Measurements from ENCODE around the gene TXNDC17.

TXNDC17 gene

GRCh38 chr17:6669479-6670212 lies 28.8 kb downstream of the TXNDC17 start:
- TF ChIP-seq CTCF (IDR thresholded peaks at IDR 0.05): no peak
- Histone ChIP-seq H3K27ac (no peak overlapping the region), H3K27me3 (peaks cover 82% of the 10 kb centered on the region), H3K9me3 (no peaks in the 10 kb centered on the region), H3K4me3 (ENCODE audit: low read depth in 1 of 2, low read length in 1 of 2) (no peak overlapping the region), H3K36me3 (no peaks in the 10 kb centered on the region), H3K4me1 (ENCODE audit: control insufficient read depth in 1 of 2, insufficient read depth in 1 of 2, low read depth in 1 of 2, low read length in 1 of 2) (peaks cover 0 to 2% of the 10 kb centered on the region in 2 experiments)

GRCh38 chr17:6670571-6670970 lies 29.7 kb downstream of the TXNDC17 start:
- H3K27ac ChIP-seq: no peak overlapping the region

GRCh38 chr17:6670999-6671398 lies 30.1 kb downstream of the TXNDC17 start:
- Histone ChIP-seq H3K9me3 (no peaks in the 10 kb centered on the region), H3K27me3 (peaks cover 71% of the 10 kb centered on the region), H3K27ac (no peak overlapping the region), H3K36me3 (no peaks in the 10 kb centered on the region), H3K4me3 (ENCODE audit: low read depth in 1 of 2, low read length in 1 of 2) (no peak overlapping the region), H3K4me1 (ENCODE audit: control insufficient read depth in 1 of 2, insufficient read depth in 1 of 2, low read depth in 1 of 2, low read length in 1 of 2) (peaks cover 0 to 2% of the 10 kb centered on the region in 2 experiments)
- TF ChIP-seq CTCF (IDR thresholded peaks at IDR 0.05): no peak

More at GRCh38 chr17:6670571-6670970, 29.7 kb downstream of the TXNDC17 start:
- no peaks in the 10 kb centered on the region for H3K36me3 ChIP-seq
- peaks cover 73% of the 10 kb centered on the region for H3K27me3 ChIP-seq
- TF ChIP-seq CTCF (IDR thresholded peaks at IDR 0.05): no peak
- H3K9me3 ChIP-seq: no peaks in the 10 kb centered on the region
- H3K4me3 ChIP-seq (ENCODE audit: low read depth in 1 of 2, low read length in 1 of 2): no peak overlapping the region
- peaks cover 0 to 2% of the 10 kb centered on the region in 2 experiments for H3K4me1 ChIP-seq (ENCODE audit: control insufficient read depth in 1 of 2, insufficient read depth in 1 of 2, low read depth in 1 of 2, low read length in 1 of 2)

GRCh38 chr17:6671431-6671830 lies 30.6 kb downstream of the TXNDC17 start:
- no peak overlapping the region for H3K27ac ChIP-seq
- H3K27me3 ChIP-seq: peaks cover 71% of the 10 kb centered on the region
- no peaks in the 10 kb centered on the region for H3K9me3 ChIP-seq
- TF ChIP-seq CTCF (IDR thresholded peaks at IDR 0.05): no peak
- no peak overlapping the region for H3K4me3 ChIP-seq (ENCODE audit: low read depth in 1 of 2, low read length in 1 of 2)
- H3K36me3 ChIP-seq: no peaks in the 10 kb centered on the region
- H3K4me1 ChIP-seq (ENCODE audit: control insufficient read depth in 1 of 2, insufficient read depth in 1 of 2, low read depth in 1 of 2, low read length in 1 of 2): no peaks in the 10 kb centered on the region

- H3K4me1 ChIP-seq (ENCODE audit: control insufficient read depth in 1 of 2, insufficient read depth in 1 of 2, low read depth in 1 of 2, low read length in 1 of 2): no peaks in the 10 kb centered on the region
- peaks cover 70% of the 10 kb centered on the region for H3K27me3 ChIP-seq
- no peak overlapping the region for H3K4me3 ChIP-seq (ENCODE audit: low read depth in 1 of 2, low read length in 1 of 2)
- no peaks in the 10 kb centered on the region for H3K9me3 ChIP-seq
- no peaks in the 10 kb centered on the region for H3K36me3 ChIP-seq
- no peak overlapping the region for H3K27ac ChIP-seq
- TF ChIP-seq CTCF (IDR thresholded peaks at IDR 0.05): no peak
These were observed 33.7 kb downstream of the TXNDC17 start for GRCh38 chr17:6674586-6674985.
